Subcutaneous adipose tissue (tissue), 4 donors: ENCODE data around the gene IL1RL1. TPM values are rescaled to one million over a fixed set of nuclear protein-coding genes. Genes with fewer than 3 reads are reported as not detected.

Experiments used
- CTCF ChIP-seq: fragments of 450-650 bp; IDR thresholded peaks from one replicate; pipeline ENCODE4 v1.5.1; 2016; ENCODE audit warnings: low read depth, mild to moderate bottlenecking, control low read depth, antibody characterized with exemption, moderate library complexity
- total RNA-seq, 4 donors: library from RNA; depleted of rRNA; stranded (reverse); fragments of >200 nt; gene quantifications; one replicate each; pipeline ENCODE4 v1.1.0, GENCODE V29; 2016

IL1RL1 gene
- total RNA-seq, 4 donors from 2014 or later = 15.8 to 25.1 (median 17.2) TPM

GRCh38 chr2:102350137-102350793 lies 38.9 kb downstream of the IL1RL1 start:
- no peak for TF ChIP-seq CTCF

- TF ChIP-seq CTCF = no peak
Observed at GRCh38 chr2:102355526-102356380, 44.4 kb downstream of the IL1RL1 start, which contains the start of gene IL18R1. IL18R1 (plus strand) TSS chr2:102355796; CDS start chr2:102362661, 6,865 bp downstream.

GRCh38 chr2:102356381-102356712 lies 45.0 kb downstream of the IL1RL1 start:
- TF ChIP-seq CTCF = no peak

- no peak for TF ChIP-seq CTCF
Observed at GRCh38 chr2:102356741-102357140, 45.4 kb downstream of the IL1RL1 start.

GRCh38 chr2:102357937-102358336 lies 46.6 kb downstream of the IL1RL1 start:
- no peak for TF ChIP-seq CTCF

- no peak for TF ChIP-seq CTCF
Observed at GRCh38 chr2:102358496-102358895, 47.1 kb downstream of the IL1RL1 start.

- TF ChIP-seq CTCF = no peak
Observed at GRCh38 chr2:102359527-102359926, 48.2 kb downstream of the IL1RL1 start.
